Liver (tissue), 3 donors: Measurements from ENCODE around the gene ZNRF3.

Source experiments
- EGR1 ChIP-seq, 2 donors: IDR thresholded peaks; 2 replicates each; pipeline ENCODE4 v1.6.1; 2016 to 2018; ENCODE audit warnings: antibody characterized with exemption in 2 of 2, low read depth in 2 of 2
- NR2F2 ChIP-seq: IDR thresholded peaks from 2 replicates; pipeline ENCODE4 v1.6.1; 2016; ENCODE audit warnings: antibody characterized with exemption
- RAD21 ChIP-seq, 2 donors: IDR thresholded peaks; 2 replicates each; pipeline ENCODE4 v1.6.1; 2016; ENCODE audit warnings: antibody characterized with exemption in 2 of 2, mild to moderate bottlenecking in 2 of 2
- TF ChIP-seq, protein P1 (sequence below): fragments of 150-350 bp; IDR thresholded peaks from 2 replicates; pipeline ENCODE4 v1.5.1; 2017; ENCODE audit warnings: improper control_type of control experiment, low read depth, low read length; ENCODE audit not compliant: missing input control
- TF ChIP-seq, protein P2 (sequence below): IDR thresholded peaks from 2 replicates; pipeline ENCODE4 v1.6.1; 2016; ENCODE audit warnings: antibody characterized with exemption
- TF ChIP-seq, protein P3 (sequence below): IDR thresholded peaks from 2 replicates; pipeline ENCODE4 v1.6.1; 2016; ENCODE audit warnings: antibody characterized with exemption
- TF ChIP-seq, protein P4 (sequence below): IDR thresholded peaks from 2 replicates; pipeline ENCODE4 v1.6.1; 2016; ENCODE audit warnings: antibody characterized with exemption, mild to moderate bottlenecking
- donor health status: healthy.
- donor health status: healthy.

DNA sequence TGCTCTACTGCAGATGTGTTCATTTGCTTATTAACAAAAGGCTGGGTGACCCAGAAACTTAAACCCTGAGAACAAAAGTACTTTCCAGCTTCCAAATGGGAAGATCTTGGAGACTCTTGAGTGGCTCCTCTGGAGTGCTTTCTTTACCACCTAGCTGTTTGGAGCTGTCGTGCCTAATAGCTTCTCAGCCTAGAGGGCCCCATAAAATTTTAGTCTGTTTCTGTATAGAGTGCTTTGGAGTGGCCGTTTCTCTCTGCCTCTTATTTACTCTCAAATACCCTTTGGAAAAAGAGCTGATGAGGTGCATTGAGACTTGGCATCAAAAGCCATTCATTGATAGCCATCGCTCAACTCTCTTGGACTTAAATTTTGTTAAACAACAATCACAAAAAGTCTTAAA is 50.7 kb downstream of the ZNRF3 start:
- TF ChIP-seq, protein P1, sequence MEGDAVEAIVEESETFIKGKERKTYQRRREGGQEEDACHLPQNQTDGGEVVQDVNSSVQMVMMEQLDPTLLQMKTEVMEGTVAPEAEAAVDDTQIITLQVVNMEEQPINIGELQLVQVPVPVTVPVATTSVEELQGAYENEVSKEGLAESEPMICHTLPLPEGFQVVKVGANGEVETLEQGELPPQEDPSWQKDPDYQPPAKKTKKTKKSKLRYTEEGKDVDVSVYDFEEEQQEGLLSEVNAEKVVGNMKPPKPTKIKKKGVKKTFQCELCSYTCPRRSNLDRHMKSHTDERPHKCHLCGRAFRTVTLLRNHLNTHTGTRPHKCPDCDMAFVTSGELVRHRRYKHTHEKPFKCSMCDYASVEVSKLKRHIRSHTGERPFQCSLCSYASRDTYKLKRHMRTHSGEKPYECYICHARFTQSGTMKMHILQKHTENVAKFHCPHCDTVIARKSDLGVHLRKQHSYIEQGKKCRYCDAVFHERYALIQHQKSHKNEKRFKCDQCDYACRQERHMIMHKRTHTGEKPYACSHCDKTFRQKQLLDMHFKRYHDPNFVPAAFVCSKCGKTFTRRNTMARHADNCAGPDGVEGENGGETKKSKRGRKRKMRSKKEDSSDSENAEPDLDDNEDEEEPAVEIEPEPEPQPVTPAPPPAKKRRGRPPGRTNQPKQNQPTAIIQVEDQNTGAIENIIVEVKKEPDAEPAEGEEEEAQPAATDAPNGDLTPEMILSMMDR, result no peak
- TF ChIP-seq, protein P2, sequence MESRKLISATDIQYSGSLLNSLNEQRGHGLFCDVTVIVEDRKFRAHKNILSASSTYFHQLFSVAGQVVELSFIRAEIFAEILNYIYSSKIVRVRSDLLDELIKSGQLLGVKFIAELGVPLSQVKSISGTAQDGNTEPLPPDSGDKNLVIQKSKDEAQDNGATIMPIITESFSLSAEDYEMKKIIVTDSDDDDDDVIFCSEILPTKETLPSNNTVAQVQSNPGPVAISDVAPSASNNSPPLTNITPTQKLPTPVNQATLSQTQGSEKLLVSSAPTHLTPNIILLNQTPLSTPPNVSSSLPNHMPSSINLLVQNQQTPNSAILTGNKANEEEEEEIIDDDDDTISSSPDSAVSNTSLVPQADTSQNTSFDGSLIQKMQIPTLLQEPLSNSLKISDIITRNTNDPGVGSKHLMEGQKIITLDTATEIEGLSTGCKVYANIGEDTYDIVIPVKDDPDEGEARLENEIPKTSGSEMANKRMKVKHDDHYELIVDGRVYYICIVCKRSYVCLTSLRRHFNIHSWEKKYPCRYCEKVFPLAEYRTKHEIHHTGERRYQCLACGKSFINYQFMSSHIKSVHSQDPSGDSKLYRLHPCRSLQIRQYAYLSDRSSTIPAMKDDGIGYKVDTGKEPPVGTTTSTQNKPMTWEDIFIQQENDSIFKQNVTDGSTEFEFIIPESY, result no peak
- TF ChIP-seq RAD21 (IDR thresholded peaks at IDR 0.05) (no peak), EGR1 (IDR thresholded peaks at IDR 0.05; ENCODE audit: low read depth in 2 of 2) (no peak), NR2F2 (no peak)
- TF ChIP-seq, protein P3, sequence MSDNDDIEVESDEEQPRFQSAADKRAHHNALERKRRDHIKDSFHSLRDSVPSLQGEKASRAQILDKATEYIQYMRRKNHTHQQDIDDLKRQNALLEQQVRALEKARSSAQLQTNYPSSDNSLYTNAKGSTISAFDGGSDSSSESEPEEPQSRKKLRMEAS, result no peak
- TF ChIP-seq, protein P4, sequence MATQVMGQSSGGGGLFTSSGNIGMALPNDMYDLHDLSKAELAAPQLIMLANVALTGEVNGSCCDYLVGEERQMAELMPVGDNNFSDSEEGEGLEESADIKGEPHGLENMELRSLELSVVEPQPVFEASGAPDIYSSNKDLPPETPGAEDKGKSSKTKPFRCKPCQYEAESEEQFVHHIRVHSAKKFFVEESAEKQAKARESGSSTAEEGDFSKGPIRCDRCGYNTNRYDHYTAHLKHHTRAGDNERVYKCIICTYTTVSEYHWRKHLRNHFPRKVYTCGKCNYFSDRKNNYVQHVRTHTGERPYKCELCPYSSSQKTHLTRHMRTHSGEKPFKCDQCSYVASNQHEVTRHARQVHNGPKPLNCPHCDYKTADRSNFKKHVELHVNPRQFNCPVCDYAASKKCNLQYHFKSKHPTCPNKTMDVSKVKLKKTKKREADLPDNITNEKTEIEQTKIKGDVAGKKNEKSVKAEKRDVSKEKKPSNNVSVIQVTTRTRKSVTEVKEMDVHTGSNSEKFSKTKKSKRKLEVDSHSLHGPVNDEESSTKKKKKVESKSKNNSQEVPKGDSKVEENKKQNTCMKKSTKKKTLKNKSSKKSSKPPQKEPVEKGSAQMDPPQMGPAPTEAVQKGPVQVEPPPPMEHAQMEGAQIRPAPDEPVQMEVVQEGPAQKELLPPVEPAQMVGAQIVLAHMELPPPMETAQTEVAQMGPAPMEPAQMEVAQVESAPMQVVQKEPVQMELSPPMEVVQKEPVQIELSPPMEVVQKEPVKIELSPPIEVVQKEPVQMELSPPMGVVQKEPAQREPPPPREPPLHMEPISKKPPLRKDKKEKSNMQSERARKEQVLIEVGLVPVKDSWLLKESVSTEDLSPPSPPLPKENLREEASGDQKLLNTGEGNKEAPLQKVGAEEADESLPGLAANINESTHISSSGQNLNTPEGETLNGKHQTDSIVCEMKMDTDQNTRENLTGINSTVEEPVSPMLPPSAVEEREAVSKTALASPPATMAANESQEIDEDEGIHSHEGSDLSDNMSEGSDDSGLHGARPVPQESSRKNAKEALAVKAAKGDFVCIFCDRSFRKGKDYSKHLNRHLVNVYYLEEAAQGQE, result no peak
